HepG2 (cell line): ENCODE measurements around the gene OSBPL3. TPM values are rescaled to one million over a fixed set of nuclear protein-coding genes. Genes with fewer than 3 reads are reported as not detected.
A peak's percentile ranks its signal among the peaks of the same experiment; 100 is the strongest.

Experiments used
- BRF2 ChIP-seq: sonication (generic); formaldehyde crosslinking; IDR thresholded peaks from 2 replicates; pipeline ENCODE4 v1.8.1; 2022; ENCODE audit warnings: mild to moderate bottlenecking, missing genetic modification reagents
- JARID2 ChIP-seq: sonication (generic); formaldehyde crosslinking; IDR thresholded peaks from 2 replicates; pipeline ENCODE4 v1.8.1; 2023; ENCODE audit warnings: missing genetic modification reagents, inconsistent platforms; ENCODE audit not compliant: insufficient replicate concordance
- KDM6A ChIP-seq: IDR thresholded peaks from 2 replicates; pipeline ENCODE4 v1.6.1; 2016; ENCODE audit warnings: low read depth
- MTF1 ChIP-seq: sonication (generic); formaldehyde crosslinking; IDR thresholded peaks from 2 replicates; pipeline ENCODE4 v1.5.0; 2020; ENCODE audit warnings: missing genetic modification reagents
- NCOA2 ChIP-seq: sonication (generic); formaldehyde crosslinking; IDR thresholded peaks from 2 replicates; pipeline ENCODE4 v1.8.0; 2022; ENCODE audit warnings: inconsistent platforms
- NFE2L1 ChIP-seq: sonication (generic); formaldehyde crosslinking; IDR thresholded peaks from 2 replicates; pipeline ENCODE4 v1.4.0; 2020; ENCODE audit warnings: missing genetic modification reagents, mild to moderate bottlenecking, borderline replicate concordance
- WIZ ChIP-seq: sonication (generic); formaldehyde crosslinking; IDR thresholded peaks from 2 replicates; pipeline ENCODE4 v1.5.1; 2020; ENCODE audit warnings: mild to moderate bottlenecking, missing genetic modification reagents
- ZFP36L2 ChIP-seq: sonication (generic); formaldehyde crosslinking; IDR thresholded peaks from 2 replicates; pipeline ENCODE4 v1.4.0; 2020; ENCODE audit warnings: missing genetic modification reagents
- ZFYVE20 ChIP-seq: sonication (generic); formaldehyde crosslinking; IDR thresholded peaks from 2 replicates; pipeline ENCODE4 v1.8.0; 2023; ENCODE audit warnings: low read depth, mild to moderate bottlenecking, moderate library complexity, missing genetic modification reagents, borderline replicate concordance
- ZNF12 ChIP-seq: sonication (generic); formaldehyde crosslinking; IDR thresholded peaks from 2 replicates; pipeline ENCODE4 v1.5.0; 2020; ENCODE audit warnings: missing genetic modification reagents
- ZNF567 ChIP-seq: sonication (generic); formaldehyde crosslinking; IDR thresholded peaks from 2 replicates; pipeline ENCODE4 v1.8.1; 2023; ENCODE audit warnings: mild to moderate bottlenecking, missing genetic modification reagents, borderline replicate concordance
- ZNF7 ChIP-seq: IDR thresholded peaks from 2 replicates; pipeline ENCODE4 v1.6.1; 2016; ENCODE audit warnings: missing biosample characterization, missing genetic modification reagents
- polyA plus RNA-seq, 8 experiments: library from polyadenylated mRNA; depleted of rRNA in 3 of 8; stranded (reverse) in 7 of 8; unstranded in 1 of 8; fragments of >200 nt; fragmentation: Illumina TruSeq in 4 of 8; extraction: Trizol in 4 of 8; gene quantifications; 2 replicates each; pipeline versions ENCODE4 v1.2.1 to v1.2.3, GENCODE V29; 2011 to 2016; ENCODE audit warnings: low read depth in 4 of 8, missing spikeins in 1 of 8, mixed read lengths in 1 of 8; ENCODE audit not compliant: insufficient read depth in 1 of 8
- total RNA-seq, 5 experiments: library from RNA; depleted of rRNA; stranded (reverse); fragments of >200 nt; fragmentation: Illumina TruSeq; extraction: Trizol; gene quantifications; 2 replicates each; pipeline ENCODE4 v1.2.3, GENCODE V29; 2016; ENCODE audit warnings: low read depth in 1 of 5
- TF ChIP-seq, protein P1 (sequence below): sonication (generic); formaldehyde crosslinking; conservative IDR thresholded peaks from 2 replicates; pipeline ENCODE4 v1.5.0; 2020; ENCODE audit warnings: missing genetic modification reagents
- TF ChIP-seq, protein P2 (sequence below): sonication (generic); formaldehyde crosslinking; IDR thresholded peaks from 2 replicates; pipeline ENCODE4 v1.4.0; 2020; ENCODE audit warnings: missing genetic modification reagents
- TF ChIP-seq, protein P3 (sequence below): sonication (generic); formaldehyde crosslinking; IDR thresholded peaks from 2 replicates; pipeline ENCODE4 v1.8.0; 2022; ENCODE audit warnings: mild to moderate bottlenecking, missing genetic modification reagents; ENCODE audit not compliant: insufficient replicate concordance
- TF ChIP-seq, protein P4 (sequence below): sonication (generic); formaldehyde crosslinking; IDR thresholded peaks from 2 replicates; pipeline ENCODE4 v1.4.0; 2020; ENCODE audit warnings: mild to moderate bottlenecking, missing genetic modification reagents, borderline replicate concordance

The OSBPL3 gene
- total and polyA plus RNA-seq, 2 of the 13 experiments (the other 11 are each of a cell fraction or from before 2014, with no cell fraction given): 8.8 to 28.9 TPM

GRCh38 chr7:24979470-24979862 is 512 bp downstream of the OSBPL3 start (continued):
- TF ChIP-seq, protein P1, sequence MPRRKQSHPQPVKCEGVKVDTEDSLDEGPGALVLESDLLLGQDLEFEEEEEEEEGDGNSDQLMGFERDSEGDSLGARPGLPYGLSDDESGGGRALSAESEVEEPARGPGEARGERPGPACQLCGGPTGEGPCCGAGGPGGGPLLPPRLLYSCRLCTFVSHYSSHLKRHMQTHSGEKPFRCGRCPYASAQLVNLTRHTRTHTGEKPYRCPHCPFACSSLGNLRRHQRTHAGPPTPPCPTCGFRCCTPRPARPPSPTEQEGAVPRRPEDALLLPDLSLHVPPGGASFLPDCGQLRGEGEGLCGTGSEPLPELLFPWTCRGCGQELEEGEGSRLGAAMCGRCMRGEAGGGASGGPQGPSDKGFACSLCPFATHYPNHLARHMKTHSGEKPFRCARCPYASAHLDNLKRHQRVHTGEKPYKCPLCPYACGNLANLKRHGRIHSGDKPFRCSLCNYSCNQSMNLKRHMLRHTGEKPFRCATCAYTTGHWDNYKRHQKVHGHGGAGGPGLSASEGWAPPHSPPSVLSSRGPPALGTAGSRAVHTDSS (CRISPR knock-in tag): no peak
- no peak for TF ChIP-seq NCOA2 (CRISPR knock-in tag)
- no peak for TF ChIP-seq JARID2 (CRISPR knock-in tag)
- no peak for TF ChIP-seq BRF2 (CRISPR knock-in tag)
- no peak for TF ChIP-seq ZFYVE20
- TF ChIP-seq, protein P2, sequence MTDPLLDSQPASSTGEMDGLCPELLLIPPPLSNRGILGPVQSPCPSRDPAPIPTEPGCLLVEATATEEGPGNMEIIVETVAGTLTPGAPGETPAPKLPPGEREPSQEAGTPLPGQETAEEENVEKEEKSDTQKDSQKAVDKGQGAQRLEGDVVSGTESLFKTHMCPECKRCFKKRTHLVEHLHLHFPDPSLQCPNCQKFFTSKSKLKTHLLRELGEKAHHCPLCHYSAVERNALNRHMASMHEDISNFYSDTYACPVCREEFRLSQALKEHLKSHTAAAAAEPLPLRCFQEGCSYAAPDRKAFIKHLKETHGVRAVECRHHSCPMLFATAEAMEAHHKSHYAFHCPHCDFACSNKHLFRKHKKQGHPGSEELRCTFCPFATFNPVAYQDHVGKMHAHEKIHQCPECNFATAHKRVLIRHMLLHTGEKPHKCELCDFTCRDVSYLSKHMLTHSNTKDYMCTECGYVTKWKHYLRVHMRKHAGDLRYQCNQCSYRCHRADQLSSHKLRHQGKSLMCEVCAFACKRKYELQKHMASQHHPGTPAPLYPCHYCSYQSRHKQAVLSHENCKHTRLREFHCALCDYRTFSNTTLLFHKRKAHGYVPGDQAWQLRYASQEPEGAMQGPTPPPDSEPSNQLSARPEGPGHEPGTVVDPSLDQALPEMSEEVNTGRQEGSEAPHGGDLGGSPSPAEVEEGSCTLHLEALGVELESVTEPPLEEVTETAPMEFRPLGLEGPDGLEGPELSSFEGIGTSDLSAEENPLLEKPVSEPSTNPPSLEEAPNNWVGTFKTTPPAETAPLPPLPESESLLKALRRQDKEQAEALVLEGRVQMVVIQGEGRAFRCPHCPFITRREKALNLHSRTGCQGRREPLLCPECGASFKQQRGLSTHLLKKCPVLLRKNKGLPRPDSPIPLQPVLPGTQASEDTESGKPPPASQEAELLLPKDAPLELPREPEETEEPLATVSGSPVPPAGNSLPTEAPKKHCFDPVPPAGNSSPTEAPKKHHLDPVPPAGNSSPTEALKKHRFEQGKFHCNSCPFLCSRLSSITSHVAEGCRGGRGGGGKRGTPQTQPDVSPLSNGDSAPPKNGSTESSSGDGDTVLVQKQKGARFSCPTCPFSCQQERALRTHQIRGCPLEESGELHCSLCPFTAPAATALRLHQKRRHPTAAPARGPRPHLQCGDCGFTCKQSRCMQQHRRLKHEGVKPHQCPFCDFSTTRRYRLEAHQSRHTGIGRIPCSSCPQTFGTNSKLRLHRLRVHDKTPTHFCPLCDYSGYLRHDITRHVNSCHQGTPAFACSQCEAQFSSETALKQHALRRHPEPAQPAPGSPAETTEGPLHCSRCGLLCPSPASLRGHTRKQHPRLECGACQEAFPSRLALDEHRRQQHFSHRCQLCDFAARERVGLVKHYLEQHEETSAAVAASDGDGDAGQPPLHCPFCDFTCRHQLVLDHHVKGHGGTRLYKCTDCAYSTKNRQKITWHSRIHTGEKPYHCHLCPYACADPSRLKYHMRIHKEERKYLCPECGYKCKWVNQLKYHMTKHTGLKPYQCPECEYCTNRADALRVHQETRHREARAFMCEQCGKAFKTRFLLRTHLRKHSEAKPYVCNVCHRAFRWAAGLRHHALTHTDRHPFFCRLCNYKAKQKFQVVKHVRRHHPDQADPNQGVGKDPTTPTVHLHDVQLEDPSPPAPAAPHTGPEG: 0 out of 2 replicates have a peak, but pooled peaks have one; percentile 1
- TF ChIP-seq, protein P3, sequence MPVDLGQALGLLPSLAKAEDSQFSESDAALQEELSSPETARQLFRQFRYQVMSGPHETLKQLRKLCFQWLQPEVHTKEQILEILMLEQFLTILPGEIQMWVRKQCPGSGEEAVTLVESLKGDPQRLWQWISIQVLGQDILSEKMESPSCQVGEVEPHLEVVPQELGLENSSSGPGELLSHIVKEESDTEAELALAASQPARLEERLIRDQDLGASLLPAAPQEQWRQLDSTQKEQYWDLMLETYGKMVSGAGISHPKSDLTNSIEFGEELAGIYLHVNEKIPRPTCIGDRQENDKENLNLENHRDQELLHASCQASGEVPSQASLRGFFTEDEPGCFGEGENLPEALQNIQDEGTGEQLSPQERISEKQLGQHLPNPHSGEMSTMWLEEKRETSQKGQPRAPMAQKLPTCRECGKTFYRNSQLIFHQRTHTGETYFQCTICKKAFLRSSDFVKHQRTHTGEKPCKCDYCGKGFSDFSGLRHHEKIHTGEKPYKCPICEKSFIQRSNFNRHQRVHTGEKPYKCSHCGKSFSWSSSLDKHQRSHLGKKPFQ: peak; percentile 76
- TF ChIP-seq ZNF567 (CRISPR knock-in tag): no peak
- no peak for TF ChIP-seq NFE2L1 (CRISPR knock-in tag)
- TF ChIP-seq ZNF12: no peak
- TF ChIP-seq WIZ (CRISPR knock-in tag): peak; percentile 71; the same call in 1 of the 2 replicates
- TF ChIP-seq KDM6A (CRISPR knock-in tag): no peak
- TF ChIP-seq MTF1 (CRISPR knock-in tag): no peak
- TF ChIP-seq, protein P4, sequence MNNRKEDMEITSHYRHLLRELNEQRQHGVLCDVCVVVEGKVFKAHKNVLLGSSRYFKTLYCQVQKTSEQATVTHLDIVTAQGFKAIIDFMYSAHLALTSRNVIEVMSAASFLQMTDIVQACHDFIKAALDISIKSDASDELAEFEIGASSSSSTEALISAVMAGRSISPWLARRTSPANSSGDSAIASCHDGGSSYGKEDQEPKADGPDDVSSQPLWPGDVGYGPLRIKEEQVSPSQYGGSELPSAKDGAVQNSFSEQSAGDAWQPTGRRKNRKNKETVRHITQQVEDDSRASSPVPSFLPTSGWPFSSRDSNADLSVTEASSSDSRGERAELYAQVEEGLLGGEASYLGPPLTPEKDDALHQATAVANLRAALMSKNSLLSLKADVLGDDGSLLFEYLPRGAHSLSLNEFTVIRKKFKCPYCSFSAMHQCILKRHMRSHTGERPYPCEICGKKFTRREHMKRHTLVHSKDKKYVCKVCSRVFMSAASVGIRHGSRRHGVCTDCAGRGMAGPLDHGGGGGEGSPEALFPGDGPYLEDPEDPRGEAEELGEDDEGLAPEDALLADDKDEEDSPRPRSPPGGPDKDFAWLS (CRISPR knock-in tag): no peak
- no peak for TF ChIP-seq ZFP36L2 (CRISPR knock-in tag)
- no peak for TF ChIP-seq ZNF7 (CRISPR knock-in tag)
